Natural killer cell (primary cell): Measurements from ENCODE around the gene GPD1. TPM values are rescaled to one million over a fixed set of nuclear protein-coding genes. Genes with fewer than 3 reads are reported as not detected.
A peak's percentile ranks its signal among the peaks of the same experiment; 100 is the strongest.

ENCODE experiments used
- ATAC-seq, 3 donors: fragments of 150-1000 bp in 2 of 3; fragments of 200-7000 bp in 1 of 3; cut with Tn5 transposase; 1 replicate in 1 of 3; 2 replicates in 2 of 3; pipeline ENCODE4 v1.10.0; 2021; ENCODE audit warnings: mild to moderate bottlenecking in 2 of 3, moderate library complexity in 2 of 3
- DNase-seq, 2 donors: peaks; one replicate each; pipeline versions ENCODE4 v3.0.0 to v3.0.0-alpha.2; 2013 to 2021; ENCODE audit warnings: mixed read lengths in 1 of 2
- H3K27ac ChIP-seq: one replicate; pipeline ENCODE4 v1.5.1; 2013; ENCODE audit warnings: mild to moderate bottlenecking, low read length
- H3K27me3 ChIP-seq: one replicate; pipeline ENCODE4 v1.6.1; 2013; ENCODE audit warnings: low read length; ENCODE audit not compliant: control insufficient read depth, insufficient read depth
- H3K36me3 ChIP-seq: one replicate; pipeline ENCODE4 v1.6.1; 2013; ENCODE audit warnings: low read length; ENCODE audit not compliant: control insufficient read depth, insufficient read depth
- H3K4me1 ChIP-seq: one replicate; pipeline ENCODE4 v1.6.1; 2013; ENCODE audit warnings: low read length; ENCODE audit not compliant: control insufficient read depth, insufficient read depth
- H3K4me3 ChIP-seq: one replicate; pipeline ENCODE4 v1.5.1; 2013; ENCODE audit warnings: low read length
- H3K9me3 ChIP-seq: one replicate; pipeline ENCODE4 v1.6.1; 2013; ENCODE audit warnings: low read length; ENCODE audit not compliant: control insufficient read depth, insufficient read depth
- H3K27ac Mint-ChIP-seq, 2 donors: one replicate each; pipeline ENCODE4 v1.8.0; 2022; ENCODE audit warnings: mild to moderate bottlenecking in 2 of 2, mixed read lengths in 2 of 2, moderate library complexity in 1 of 2
- H3K27me3 Mint-ChIP-seq, 2 donors: one replicate each; pipeline ENCODE4 v1.8.0; 2022; ENCODE audit warnings: low read depth in 2 of 2, mixed read lengths in 2 of 2
- H3K36me3 Mint-ChIP-seq: one replicate; pipeline ENCODE4 v1.8.0; 2022; ENCODE audit warnings: mixed read lengths
- H3K4me1 Mint-ChIP-seq, 2 donors: one replicate each; pipeline ENCODE4 v1.8.0; 2022; ENCODE audit warnings: mixed read lengths in 2 of 2
- H3K4me3 Mint-ChIP-seq: one replicate; pipeline ENCODE4 v1.8.0; 2022; ENCODE audit warnings: mild to moderate bottlenecking, moderate library complexity, mixed read lengths
- H3K9me3 Mint-ChIP-seq, 2 donors: one replicate each; pipeline ENCODE4 v1.8.0; 2022; ENCODE audit warnings: mixed read lengths in 2 of 2
- WGBS: methylation state at CpG from one replicate; pipeline ENCODE4 v1.1.7; 2013; ENCODE audit warnings: missing lambda C conversion rate; ENCODE audit not compliant: insufficient coverage; 5-methylcytosine and 5-hydroxymethylcytosine counted together
- intact Hi-C: fragments of 100-400 bp; cut with micrococcal nuclease; formaldehyde crosslinking; loops from one replicate; pipeline ENCODE4 v1.14.2; 2022
- total RNA-seq, 4 donors: library from RNA; stranded (reverse); fragments of 120-200 nt in 1 of 4; gene quantifications; one replicate each; pipeline versions ENCODE4 v1.2.3 to v1.2.4, GENCODE V29; 2013 to 2022
- TF ChIP-seq, protein P1 (sequence below): fragments of 200-600 bp; IDR thresholded peaks from one replicate; pipeline ENCODE4 v1.8.0; 2022; ENCODE audit warnings: antibody characterized with exemption

Gene GPD1
- total RNA-seq, 3 donors from 2014 or later (not counting 1 experiment from before 2014, with no cell fraction given), result 0.65 TPM; not detected in 2

DNA sequence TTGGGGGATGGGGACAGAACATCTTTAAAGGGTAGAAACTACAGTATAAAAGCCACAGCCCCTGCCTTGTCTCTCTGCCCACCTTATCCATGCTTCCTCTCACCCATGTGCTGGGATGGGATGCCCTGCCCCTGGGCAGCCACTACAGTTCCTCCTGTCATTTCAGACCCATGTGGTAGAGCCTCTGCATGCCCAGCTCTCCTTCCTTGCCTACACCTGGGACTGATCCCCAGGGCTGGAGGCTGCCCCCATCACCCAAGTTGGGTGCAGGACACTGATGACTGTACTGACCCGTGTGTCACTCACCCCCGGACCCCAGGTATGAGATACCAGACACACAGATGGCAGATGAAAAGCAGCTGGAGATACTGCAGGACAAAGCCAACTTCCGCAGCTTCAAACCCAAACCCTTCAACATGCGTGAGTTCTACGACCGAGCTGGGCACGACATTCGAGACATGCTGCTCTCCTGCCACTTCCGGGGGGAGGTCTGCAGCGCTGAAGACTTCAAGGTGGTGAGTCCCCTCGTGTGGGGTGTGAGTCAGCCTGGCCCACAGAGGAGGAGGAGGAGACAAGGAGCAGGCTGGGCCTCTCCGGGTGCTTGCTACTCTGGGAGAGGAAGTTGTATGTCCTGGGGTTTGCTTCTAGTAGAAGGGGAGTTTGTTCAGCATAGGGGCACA, 44.2 kb upstream of the GPD1 start:
- WGBS, result 26% methylated on average over 12 of the region's 12 CpGs
- no peak overlapping the region for H3K4me3 ChIP-seq
- TF ChIP-seq, protein P1, sequence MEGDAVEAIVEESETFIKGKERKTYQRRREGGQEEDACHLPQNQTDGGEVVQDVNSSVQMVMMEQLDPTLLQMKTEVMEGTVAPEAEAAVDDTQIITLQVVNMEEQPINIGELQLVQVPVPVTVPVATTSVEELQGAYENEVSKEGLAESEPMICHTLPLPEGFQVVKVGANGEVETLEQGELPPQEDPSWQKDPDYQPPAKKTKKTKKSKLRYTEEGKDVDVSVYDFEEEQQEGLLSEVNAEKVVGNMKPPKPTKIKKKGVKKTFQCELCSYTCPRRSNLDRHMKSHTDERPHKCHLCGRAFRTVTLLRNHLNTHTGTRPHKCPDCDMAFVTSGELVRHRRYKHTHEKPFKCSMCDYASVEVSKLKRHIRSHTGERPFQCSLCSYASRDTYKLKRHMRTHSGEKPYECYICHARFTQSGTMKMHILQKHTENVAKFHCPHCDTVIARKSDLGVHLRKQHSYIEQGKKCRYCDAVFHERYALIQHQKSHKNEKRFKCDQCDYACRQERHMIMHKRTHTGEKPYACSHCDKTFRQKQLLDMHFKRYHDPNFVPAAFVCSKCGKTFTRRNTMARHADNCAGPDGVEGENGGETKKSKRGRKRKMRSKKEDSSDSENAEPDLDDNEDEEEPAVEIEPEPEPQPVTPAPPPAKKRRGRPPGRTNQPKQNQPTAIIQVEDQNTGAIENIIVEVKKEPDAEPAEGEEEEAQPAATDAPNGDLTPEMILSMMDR, result no peak
- Mint-ChIP-seq H3K9me3 (no peaks in the 10 kb centered on the region), H3K4me3 (no peak overlapping the region), H3K4me1 (peaks cover 24% of the 10 kb centered on the region in 2 donors), H3K27me3 (peaks cover 48 to 49% of the 10 kb centered on the region in 2 donors), H3K36me3 (no peaks in the 10 kb centered on the region), H3K27ac (no peak overlapping the region)
- intact Hi-C loops, result loop anchor here (5.0 kb wide), 1 partner anchor 192 kb away; no protein-coding TSS in a partner anchor
- peaks cover 22% of the 10 kb centered on the region for H3K27me3 ChIP-seq
- H3K36me3 ChIP-seq, result no peaks in the 10 kb centered on the region
- no peaks in the 10 kb centered on the region for H3K9me3 ChIP-seq
- DNase-seq (peak in 1 of 2 donors; percentile 62), ATAC-seq (peak in 1 of 3 donors; percentile 41)
- H3K4me1 ChIP-seq, result peaks cover 15% of the 10 kb centered on the region
- no peak overlapping the region for H3K27ac ChIP-seq

DNA sequence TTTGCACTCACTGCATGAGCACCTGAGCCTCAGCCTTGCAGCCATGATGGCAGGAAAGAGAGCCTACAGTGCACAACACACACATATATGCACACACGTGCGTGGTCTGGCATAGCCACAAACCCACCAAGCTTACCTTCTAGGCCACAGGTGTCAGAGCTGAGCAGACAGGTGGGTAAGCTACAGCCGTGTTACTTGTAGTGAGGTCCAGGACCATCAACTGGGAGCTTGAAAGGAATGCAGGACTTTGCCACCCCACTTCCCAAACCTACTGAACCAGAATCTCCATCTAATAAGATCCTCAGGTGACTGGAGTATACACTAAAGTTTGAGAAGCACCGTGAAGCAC, 43.7 kb upstream of the GPD1 start:
- no peak overlapping the region for H3K4me3 Mint-ChIP-seq
- H3K4me1 ChIP-seq, result peaks cover 15% of the 10 kb centered on the region
- no peaks in the 10 kb centered on the region for H3K9me3 Mint-ChIP-seq
- no peak overlapping the region for H3K4me3 ChIP-seq
- WGBS, result 73% methylated on average over 3 of the region's 4 CpGs
- H3K27me3 ChIP-seq, result peaks cover 22% of the 10 kb centered on the region
- H3K4me1 Mint-ChIP-seq, result peaks cover 24% of the 10 kb centered on the region in 2 donors
- intact Hi-C loops, result no loop called here
- no peak overlapping the region for H3K27ac ChIP-seq
- no peaks in the 10 kb centered on the region for H3K36me3 Mint-ChIP-seq
- no peaks in the 10 kb centered on the region for H3K9me3 ChIP-seq
- no peak for ATAC-seq
- H3K27ac Mint-ChIP-seq, result no peak overlapping the region
- H3K36me3 ChIP-seq, result no peaks in the 10 kb centered on the region
- no peak for DNase-seq
- H3K27me3 Mint-ChIP-seq, result peaks cover 48 to 49% of the 10 kb centered on the region in 2 donors
- TF ChIP-seq, protein P1, result no peak

DNA sequence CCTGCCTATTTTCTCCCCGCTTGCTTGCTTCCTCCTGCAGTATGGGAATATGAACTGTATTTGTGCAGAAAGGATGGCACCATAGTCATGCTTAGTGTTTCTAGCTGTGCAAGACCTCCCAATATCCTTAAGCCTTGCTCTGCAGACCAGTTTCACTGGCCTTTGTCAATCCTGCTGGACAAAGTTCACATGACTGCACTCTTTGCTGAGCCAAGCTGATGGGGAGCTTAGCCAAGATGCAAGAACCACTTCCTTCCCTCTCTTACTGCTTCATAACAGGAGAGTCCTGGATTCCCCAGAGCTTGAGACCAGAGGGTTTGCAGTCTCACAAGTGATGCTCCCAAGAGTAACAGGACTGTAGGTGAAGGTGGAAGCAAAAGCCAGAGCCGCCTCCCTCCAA, 42.6 kb upstream of the GPD1 start:
- peaks cover 40 to 44% of the 10 kb centered on the region in 2 donors for H3K27me3 Mint-ChIP-seq
- no peak overlapping the region for H3K27ac Mint-ChIP-seq
- H3K36me3 Mint-ChIP-seq, result no peaks in the 10 kb centered on the region
- no peaks in the 10 kb centered on the region for H3K9me3 Mint-ChIP-seq
- no CpG with 5 or more reads among the region's 2 CpGs for whole genome bisulfite sequencing
- Histone ChIP-seq H3K27ac (no peak overlapping the region), H3K4me1 (peaks cover 9% of the 10 kb centered on the region), H3K36me3 (no peaks in the 10 kb centered on the region), H3K9me3 (no peaks in the 10 kb centered on the region), H3K4me3 (no peak overlapping the region), H3K27me3 (peaks cover 15% of the 10 kb centered on the region)
- intact Hi-C loops, result no loop called here
- TF ChIP-seq, protein P1, result no peak
- ATAC-seq (no peak), DNase-seq (no peak)
- peaks cover 18 to 19% of the 10 kb centered on the region in 2 donors for H3K4me1 Mint-ChIP-seq
- no peak overlapping the region for H3K4me3 Mint-ChIP-seq
